Measurements from ENCODE around the gene FXN. TPM values are rescaled to one million over a fixed set of nuclear protein-coding genes. Genes with fewer than 3 reads are reported as not detected.

The FXN gene
- total and polyA plus RNA-seq, 2 donors (not counting 3 experiments of a cell fraction or from before 2014, with no cell fraction given): 18.2 to 21.2 TPM

GRCh38 chr9:69065660-69066059 is 30.1 kb downstream of the FXN start:
- H3K4me2 ChIP-seq (ENCODE audit: insufficient read depth, low read length): no peak overlapping the region
- no peak overlapping the region for H3K9ac ChIP-seq (replicated peaks; ENCODE audit: extremely low read depth, insufficient read depth, low read length)
- H2AFZ ChIP-seq (ENCODE audit: low read depth, low read length): no peak overlapping the region
- TF ChIP-seq MAX (IDR thresholded peaks at IDR 0.05; ENCODE audit: insufficient read depth, insufficient read length): no peak
- TF ChIP-seq, protein P1, sequence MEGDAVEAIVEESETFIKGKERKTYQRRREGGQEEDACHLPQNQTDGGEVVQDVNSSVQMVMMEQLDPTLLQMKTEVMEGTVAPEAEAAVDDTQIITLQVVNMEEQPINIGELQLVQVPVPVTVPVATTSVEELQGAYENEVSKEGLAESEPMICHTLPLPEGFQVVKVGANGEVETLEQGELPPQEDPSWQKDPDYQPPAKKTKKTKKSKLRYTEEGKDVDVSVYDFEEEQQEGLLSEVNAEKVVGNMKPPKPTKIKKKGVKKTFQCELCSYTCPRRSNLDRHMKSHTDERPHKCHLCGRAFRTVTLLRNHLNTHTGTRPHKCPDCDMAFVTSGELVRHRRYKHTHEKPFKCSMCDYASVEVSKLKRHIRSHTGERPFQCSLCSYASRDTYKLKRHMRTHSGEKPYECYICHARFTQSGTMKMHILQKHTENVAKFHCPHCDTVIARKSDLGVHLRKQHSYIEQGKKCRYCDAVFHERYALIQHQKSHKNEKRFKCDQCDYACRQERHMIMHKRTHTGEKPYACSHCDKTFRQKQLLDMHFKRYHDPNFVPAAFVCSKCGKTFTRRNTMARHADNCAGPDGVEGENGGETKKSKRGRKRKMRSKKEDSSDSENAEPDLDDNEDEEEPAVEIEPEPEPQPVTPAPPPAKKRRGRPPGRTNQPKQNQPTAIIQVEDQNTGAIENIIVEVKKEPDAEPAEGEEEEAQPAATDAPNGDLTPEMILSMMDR (IDR thresholded peaks at IDR 0.05; ENCODE audit: extremely low read depth in 1 of 2, insufficient read depth in 1 of 2, low read depth in 1 of 2, low read length in 2 of 2): no peak
- no peak for TF ChIP-seq POLR2A (IDR thresholded peaks at IDR 0.05; ENCODE audit: low read depth, low read length)
- TF ChIP-seq POLR2AphosphoS5 (IDR thresholded peaks at IDR 0.05; ENCODE audit: insufficient read depth, low read depth, low read length): no peak
- TF ChIP-seq EZH2 (IDR thresholded peaks at IDR 0.05; ENCODE audit: borderline replicate concordance, low read depth, low read length, severe bottlenecking): no peak
- no peak for TF ChIP-seq GATA2 (IDR thresholded peaks at IDR 0.05; ENCODE audit: insufficient read depth, insufficient read length, low read depth, low read length)
- TF ChIP-seq MYC (IDR thresholded peaks at IDR 0.05; ENCODE audit: low read depth, low read length): no peak
- no peaks in the 10 kb centered on the region for H3K9me3 ChIP-seq (replicated peaks; ENCODE audit: control insufficient read depth, insufficient read depth, low read length)
- H3K4me3 ChIP-seq (replicated peaks in 1 of 3; ENCODE audit: insufficient read depth in 1 of 3, low read depth in 1 of 3, low read length in 3 of 3): no peak overlapping the region
- ChIA-PET CTCF (interaction anchor here (2.6 kb wide), 1 partner anchor 127 kb away, joined by 8 read pairs; no protein-coding TSS in a partner anchor), POLR2A (no interaction called here)
- DNase-seq (ENCODE audit: low read depth, low spot score) (no peak), FAIRE-seq (no peak)
- BruUV-seq (replicated peaks): no TSS peak
- H4K20me1 ChIP-seq (replicated peaks; ENCODE audit: control insufficient read depth, extremely low read depth, insufficient read depth, low read length): no peaks in the 10 kb centered on the region
- no peaks in the 10 kb centered on the region for H3K79me2 ChIP-seq (ENCODE audit: control insufficient read depth, insufficient read depth, low read length)
- no peaks in the 10 kb centered on the region for H3K27me3 ChIP-seq (ENCODE audit: control insufficient read depth in 2 of 2, insufficient read depth in 2 of 2, low read length in 2 of 2)
- H3K4me1 ChIP-seq (ENCODE audit: control insufficient read depth, extremely low read depth, insufficient read depth, low read length): no peaks in the 10 kb centered on the region
- no peak overlapping the region for H3K27ac ChIP-seq (ENCODE audit: insufficient read depth, low read depth, low read length)
- intact Hi-C loops (cut with micrococcal nuclease): no loop called here
- H3K9me1 ChIP-seq (replicated peaks; ENCODE audit: control insufficient read depth, extremely low read depth, insufficient read depth, low read length): no peaks in the 10 kb centered on the region
- dilution Hi-C loops (cut with MboI; ENCODE audit: extremely low pct_ligation_motif_present, low sequenced_read_pairs): loop anchor here (10.0 kb wide), 1 partner anchor 119 kb away; no protein-coding TSS in a partner anchor
- peaks cover 4% of the 10 kb centered on the region in 2 experiments for H3K36me3 ChIP-seq (ENCODE audit: control insufficient read depth in 2 of 2, extremely low read depth in 1 of 2, insufficient read depth in 2 of 2, low read length in 2 of 2)
